Measurements from ENCODE around the gene ZCCHC9.

DNA sequence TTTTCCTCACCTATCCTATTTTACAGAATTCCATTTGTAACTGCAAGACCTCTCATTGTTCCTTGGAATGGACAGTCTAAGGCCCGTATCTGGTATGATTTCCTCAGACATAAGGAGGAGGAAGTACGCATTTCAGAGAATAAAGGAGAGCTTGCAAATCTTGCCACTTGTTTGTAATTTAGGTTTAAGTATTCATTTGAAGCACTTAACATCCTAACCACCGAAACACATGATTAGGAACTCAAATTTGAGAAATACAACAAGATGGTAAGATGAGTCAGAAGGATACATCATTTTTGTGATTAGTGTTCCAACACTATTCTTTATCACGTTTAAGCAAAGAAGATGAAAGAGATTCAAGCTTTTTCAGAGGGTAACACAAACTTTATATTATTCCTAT, 3.9 kb upstream of the ZCCHC9 start:
- TF ChIP-seq EZH2 (IDR thresholded peaks at IDR 0.05) (no peak), POLR2AphosphoS5 (IDR thresholded peaks at IDR 0.05; ENCODE audit: borderline replicate concordance, low read depth, low read length) (no peak)

Measured in SK-N-MC (cell line).